GM18511 (cell line): ENCODE data around the gene RHBDF2.
"Not testable (repeated sequence)": the region's sequence is repeated elsewhere in the genome, so short reads cannot be mapped to it uniquely, and the experiment has no call there.

Experiments
- ATAC-seq: cut with Tn5 transposase; IDR thresholded peaks from one replicate; pipeline ENCODE4 v1.9.1; 2021; ENCODE audit warnings: mild to moderate bottlenecking, moderate library complexity; ENCODE audit not compliant: unreplicated experiment

RHBDF2 gene

DNA sequence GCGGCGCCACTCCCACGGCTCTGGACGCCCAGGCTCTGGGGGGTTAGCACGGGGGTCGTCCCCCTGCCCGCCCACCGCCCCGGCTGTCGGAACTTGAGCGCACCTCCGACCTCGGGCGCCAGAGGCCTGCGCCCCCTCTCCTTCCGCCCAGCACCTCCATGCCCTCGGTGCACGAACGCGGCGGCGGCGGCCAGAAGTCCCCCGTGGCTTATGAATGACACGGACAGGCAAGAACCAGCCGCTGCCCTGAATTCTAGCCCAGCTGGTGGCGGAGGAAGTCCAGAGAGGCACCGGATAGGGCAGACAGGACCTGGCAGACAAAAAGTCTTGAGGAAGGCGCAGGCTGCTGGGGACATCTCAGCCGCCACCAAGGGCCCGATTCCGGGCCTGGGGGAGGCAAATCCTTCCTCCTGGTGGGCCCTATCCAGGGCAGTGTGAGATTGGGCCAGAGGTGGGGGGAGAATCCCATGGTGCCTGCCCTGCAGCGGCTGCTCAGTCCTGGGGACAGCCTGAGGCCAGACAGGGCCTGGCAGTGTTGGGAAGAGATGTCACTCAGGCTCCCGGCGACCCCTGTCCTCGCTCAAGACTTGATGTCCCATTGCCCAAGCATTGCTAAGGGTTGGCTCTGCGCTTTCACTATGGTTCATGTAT is 37.2 kb upstream of the RHBDF2 start:
- no peak for ATAC-seq

- no peak for ATAC-seq
Measured at GRCh38 chr17:76537578-76538280, 36.5 kb upstream of the RHBDF2 start, which contains the start of gene CYGB. Gene CYGB (minus strand): TSS chr17:76537709. CDS start chr17:76537542, 167 bp downstream.

DNA sequence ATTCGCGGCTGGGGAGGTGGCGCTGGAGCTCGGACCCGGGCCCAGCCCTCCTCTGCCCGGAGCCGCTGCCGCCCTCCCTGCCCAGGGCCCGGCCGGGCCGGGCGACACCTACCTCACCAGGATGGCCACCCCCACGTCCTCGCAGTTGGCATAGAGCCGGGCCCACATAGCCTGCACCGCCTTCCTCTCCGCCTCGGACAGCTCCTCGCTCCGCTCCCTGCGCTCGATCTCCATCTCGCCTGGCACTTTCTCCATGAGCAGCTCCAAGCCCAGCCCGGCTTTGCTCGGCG is 36.0 kb upstream of the RHBDF2 start:
- ATAC-seq: no peak

DNA sequence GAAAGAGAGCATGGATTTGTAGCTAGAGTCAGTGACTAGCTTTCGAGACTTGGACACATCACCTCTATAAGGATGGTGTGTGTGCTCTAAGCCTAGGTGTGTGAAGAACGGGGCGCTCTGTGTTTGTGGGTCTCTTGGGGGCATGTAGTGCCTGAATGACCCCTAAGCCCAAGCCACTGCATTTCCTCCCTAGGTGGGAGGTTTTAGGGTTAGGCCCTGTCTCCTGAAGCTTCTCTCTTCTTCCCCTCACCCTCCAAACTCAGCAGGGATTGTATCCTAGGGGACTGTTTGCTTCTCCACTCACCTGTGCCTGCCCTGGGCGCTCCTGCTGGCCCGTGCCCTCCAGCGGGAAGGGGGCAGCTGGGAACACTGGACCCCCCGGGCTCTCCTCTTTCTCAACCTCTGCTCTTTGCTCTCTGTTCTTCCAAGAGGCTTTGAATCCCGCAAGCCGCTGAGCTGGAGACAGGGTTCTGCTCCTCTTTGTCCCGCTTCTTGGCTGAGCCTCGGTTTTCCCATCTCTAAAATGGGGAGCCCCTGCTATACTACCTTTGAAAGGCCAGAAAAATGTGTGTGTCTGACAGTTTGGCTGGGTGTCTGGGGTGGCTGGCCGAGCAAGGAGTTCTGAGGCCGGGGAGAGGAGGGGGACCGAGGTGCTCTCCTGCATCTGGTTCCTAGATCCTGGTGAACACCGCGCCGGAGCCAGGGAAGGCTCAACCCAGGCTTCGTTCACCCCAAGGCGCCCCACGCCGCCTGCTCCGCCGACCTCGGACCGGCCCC is 35.5 kb upstream of the RHBDF2 start:
- ATAC-seq: no peak

- no peak for ATAC-seq
Measured at GRCh38 chr17:76535788-76536510, 34.7 kb upstream of the RHBDF2 start.

- no peak for ATAC-seq
Measured at GRCh38 chr17:76534831-76535732, 33.9 kb upstream of the RHBDF2 start.

- not testable (repeated sequence) for ATAC-seq
Measured at GRCh38 chr17:76533640-76534359, 32.6 kb upstream of the RHBDF2 start.

- no peak for ATAC-seq
Measured at GRCh38 chr17:76532072-76532651, 30.9 kb upstream of the RHBDF2 start.

DNA sequence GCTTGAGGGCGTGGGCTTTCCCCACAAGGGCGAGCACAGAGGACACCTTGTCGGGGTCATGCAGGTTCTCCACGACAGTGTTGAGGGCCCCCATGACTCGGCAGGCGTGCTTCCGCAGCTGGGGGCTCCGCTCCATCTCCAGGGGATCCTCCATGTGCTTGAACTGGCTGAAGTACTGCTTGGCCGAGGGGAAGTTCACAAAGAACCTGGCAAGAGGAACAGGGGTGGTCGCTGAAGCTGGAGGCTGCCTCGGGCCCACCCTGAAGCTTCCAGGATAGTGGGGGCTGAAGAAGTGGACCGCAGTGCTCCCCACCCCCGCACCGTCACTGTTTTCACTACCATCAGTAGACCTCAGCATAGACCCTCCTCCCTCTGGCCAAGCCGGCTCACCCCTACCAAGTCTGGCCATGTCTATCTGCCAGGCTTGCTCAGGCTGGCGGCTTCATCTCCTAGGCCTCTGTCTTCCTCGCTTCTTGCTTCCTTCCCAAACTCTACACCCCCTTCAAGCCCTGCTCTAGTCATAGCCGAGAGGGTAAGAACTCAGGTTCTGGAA is 30.3 kb upstream of the RHBDF2 start:
- ATAC-seq: no peak

- ATAC-seq: no peak
Measured at GRCh38 chr17:76530811-76531485, 29.7 kb upstream of the RHBDF2 start.

DNA sequence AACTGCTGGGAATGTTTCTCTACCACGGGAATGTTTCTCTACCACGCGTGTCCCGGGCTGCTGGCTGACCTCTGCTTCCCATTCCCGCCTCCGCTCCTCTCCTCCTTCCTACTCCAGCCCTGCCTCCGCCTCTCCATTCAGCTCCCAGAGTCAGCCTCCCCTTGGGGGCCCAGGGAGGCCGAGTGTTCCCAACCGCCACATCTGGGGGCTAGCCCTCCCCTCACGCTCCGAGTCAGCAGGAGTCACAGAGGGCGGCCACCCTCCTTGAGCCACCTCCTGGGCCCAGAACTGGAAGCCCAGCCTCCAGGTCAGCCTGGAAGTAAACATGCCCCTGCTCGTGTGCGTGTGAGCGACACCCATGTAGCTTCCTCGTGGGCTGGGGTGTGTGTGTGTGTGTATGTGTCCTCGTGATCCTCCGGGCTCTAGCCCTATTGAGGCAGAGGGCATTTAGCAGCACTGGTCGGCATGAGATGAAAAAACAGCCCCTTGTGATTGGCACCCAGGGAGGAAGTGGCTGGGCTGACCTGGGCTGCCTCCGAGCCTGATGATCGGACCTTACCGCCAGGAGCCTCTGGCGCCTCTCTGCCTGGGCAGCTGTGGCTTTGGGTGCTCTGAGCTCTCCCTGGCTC is 29.0 kb upstream of the RHBDF2 start:
- no peak for ATAC-seq

DNA sequence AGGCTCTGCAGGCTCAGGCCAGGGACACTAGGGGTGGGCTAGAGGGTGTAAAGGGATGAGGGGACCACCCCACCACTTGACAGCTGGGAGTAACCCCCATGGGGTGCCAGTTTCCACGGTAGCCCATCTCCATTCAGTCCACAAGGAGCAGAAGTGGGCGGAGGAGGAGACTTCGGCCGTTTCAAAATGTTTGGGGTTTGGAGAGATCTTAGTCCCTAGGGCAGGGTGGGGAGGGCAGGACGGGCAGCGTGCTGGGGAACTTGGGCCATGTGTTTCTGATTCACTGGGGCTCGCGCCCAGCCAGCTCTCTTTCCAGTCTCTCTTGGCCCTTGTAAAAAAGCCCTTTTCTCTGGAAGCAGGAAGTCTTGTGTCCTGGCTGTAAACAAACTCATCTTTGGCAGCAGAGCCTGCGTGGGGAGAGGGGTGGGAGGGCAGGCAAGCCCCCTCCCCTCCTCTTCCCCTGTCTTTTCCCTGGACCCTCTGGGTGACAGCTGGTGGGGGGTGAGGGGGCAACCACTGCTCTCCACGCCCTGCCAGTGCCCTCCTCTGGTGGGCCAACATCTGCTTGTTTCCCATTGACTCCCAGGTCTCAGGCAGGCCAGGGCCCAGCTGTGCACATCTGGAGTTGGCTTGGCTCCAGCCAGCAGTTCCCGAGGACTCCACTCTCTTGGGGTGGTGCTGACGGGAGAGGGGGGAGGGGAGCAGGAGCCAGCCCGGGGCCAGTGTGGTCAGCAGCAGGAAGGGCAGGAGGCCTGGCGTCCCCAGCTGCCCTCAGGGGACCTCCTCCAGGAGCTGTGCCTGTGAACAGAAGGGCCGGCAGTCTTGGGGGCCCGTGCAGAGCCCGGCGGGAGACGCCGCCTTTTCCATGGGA is 28.2 kb upstream of the RHBDF2 start:
- ATAC-seq: no peak

DNA sequence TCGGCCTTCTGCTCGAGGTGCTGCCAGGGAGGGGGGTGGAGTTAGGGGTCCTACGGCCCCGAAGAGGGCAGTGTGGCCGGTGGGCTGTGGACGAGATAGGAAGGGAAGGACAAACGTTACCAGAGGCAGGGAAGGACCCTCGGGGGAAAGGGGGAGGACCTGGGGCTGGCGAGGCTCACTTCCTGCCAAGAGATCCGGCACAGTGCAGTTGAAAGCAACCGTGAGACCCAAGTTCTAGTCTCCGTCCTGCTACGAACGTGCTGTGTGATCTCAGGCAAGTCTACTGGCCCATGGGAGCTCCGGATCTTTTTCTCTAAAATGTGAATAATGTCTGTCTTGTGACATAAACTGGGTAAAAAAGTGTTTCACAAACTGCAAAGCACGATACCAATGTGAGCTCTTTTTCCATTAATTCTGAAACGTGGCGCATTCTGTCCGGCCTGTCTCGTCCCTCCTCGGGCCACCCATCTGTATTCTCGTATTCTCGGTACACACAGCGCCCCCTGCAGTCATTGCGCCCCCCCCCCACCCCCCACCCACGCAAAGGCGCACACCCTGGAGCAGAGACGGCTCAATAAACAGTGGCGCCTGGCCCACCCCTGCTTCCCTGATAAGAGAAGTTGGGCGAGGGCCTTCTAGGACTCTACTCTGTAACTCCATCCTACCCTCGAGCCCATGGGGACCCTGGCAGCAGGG is 27.5 kb upstream of the RHBDF2 start:
- no peak for ATAC-seq

DNA sequence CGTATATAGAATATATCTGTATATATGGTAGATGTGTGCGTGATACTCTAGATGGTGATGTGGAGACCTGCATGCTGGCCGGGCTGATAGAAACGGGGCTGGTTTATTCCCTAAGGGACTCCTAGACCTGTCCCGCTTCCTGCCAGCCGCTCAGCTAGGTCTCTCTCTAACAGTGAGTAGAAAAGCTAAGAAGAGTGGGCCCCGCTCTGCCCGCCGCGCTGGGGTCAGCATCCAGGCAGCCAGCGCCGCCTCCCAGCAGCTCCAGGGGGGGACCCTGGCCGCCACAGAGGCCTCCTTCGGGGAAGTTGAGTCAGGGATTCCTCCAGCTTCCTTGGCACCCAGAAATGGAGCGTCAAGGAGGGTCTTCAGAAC is 26.9 kb upstream of the RHBDF2 start:
- ATAC-seq: peak; percentile 68

DNA sequence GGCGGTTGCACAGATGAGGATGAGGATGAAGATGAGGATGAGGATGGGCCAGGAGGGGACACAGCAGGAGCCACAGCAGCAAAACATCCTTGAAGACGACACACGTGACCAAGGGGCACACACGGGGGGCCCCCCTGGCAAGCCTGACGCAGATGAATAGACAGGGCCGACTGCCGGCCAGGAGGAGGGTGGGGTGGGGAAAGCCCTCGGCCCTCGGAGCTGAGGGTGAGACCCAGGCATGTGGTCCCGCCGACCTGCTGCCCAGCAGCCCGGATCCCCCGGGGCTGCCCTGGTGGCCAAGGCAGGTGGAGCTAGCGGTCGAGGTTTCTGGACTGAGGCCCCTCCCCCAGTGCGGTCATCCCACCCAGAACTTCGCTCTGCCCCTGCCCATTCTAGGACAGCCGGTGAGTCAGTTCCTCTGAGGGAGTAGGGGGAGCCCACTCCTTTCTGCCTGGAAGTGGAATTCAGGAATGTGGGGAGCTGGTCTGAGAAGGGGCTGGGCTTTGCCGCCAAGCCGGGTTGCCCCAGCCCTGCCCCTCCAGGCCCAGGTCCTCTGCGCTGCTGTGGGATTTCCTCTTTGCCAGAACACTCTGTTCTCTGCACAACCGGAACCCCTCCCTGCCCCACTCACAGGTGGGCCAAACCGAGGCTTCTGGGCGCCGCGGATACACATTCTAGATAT is 26.3 kb upstream of the RHBDF2 start:
- peak; percentile 71 for ATAC-seq

- ATAC-seq: not testable (repeated sequence)
Measured at GRCh38 chr17:76527016-76527415, 25.8 kb upstream of the RHBDF2 start.
